NCI-H345 treated with DMSO at 0.1 percent for 48 hours (cell line): ENCODE data around the gene MAOB.

Source experiments
- DNase-seq: peaks from one replicate; lab custom pipeline; 2025; ENCODE audit not compliant: unreplicated experiment; lab: John Stamatoyannopoulos, UW

MAOB gene

GRCh38 chrX:43861750-43862149 is 20.5 kb downstream of the MAOB start:
- DNase-seq, result no peak

GRCh38 chrX:43860646-43861370 is 21.4 kb downstream of the MAOB start:
- DNase-seq, result peak; percentile 25

GRCh38 chrX:43853225-43853828 is 28.9 kb downstream of the MAOB start:
- no peak for DNase-seq

- no peak for DNase-seq
Measured at GRCh38 chrX:43850629-43851028, 31.6 kb downstream of the MAOB start.

- no peak for DNase-seq
Measured at GRCh38 chrX:43849173-43849572, 33.1 kb downstream of the MAOB start.

- no peak for DNase-seq
Measured at GRCh38 chrX:43847352-43847751, 34.9 kb downstream of the MAOB start.

GRCh38 chrX:43846558-43846957 is 35.7 kb downstream of the MAOB start:
- DNase-seq, result no peak

GRCh38 chrX:43845776-43846175 is 36.5 kb downstream of the MAOB start:
- DNase-seq, result no peak

- DNase-seq, result no peak
Measured at GRCh38 chrX:43840265-43840664, 42.0 kb downstream of the MAOB start.

- DNase-seq, result peak; percentile 8
Measured at GRCh38 chrX:43836435-43837184, 45.6 kb downstream of the MAOB start.

GRCh38 chrX:43835559-43835958 is 46.7 kb downstream of the MAOB start:
- DNase-seq, result no peak

- DNase-seq, result no peak
Measured at GRCh38 chrX:43827791-43828190, 54.5 kb downstream of the MAOB start.

GRCh38 chrX:43822014-43822413 is 60.2 kb downstream of the MAOB start:
- no peak for DNase-seq

- DNase-seq, result no peak
Measured at GRCh38 chrX:43817444-43817843, 64.8 kb downstream of the MAOB start.

GRCh38 chrX:43815209-43815608 is 67.0 kb downstream of the MAOB start:
- no peak for DNase-seq

- no peak for DNase-seq
Measured at GRCh38 chrX:43813898-43814297, 68.4 kb downstream of the MAOB start.

GRCh38 chrX:43813319-43813718 is 68.9 kb downstream of the MAOB start:
- DNase-seq, result no peak

- no peak for DNase-seq
Measured at GRCh38 chrX:43809463-43809862, 72.8 kb downstream of the MAOB start.

GRCh38 chrX:43808231-43808630 is 74.0 kb downstream of the MAOB start:
- DNase-seq, result no peak

- no peak for DNase-seq
Measured at GRCh38 chrX:43805579-43805978, 76.7 kb downstream of the MAOB start.

GRCh38 chrX:43804021-43804420 is 78.2 kb downstream of the MAOB start:
- DNase-seq, result no peak

GRCh38 chrX:43785930-43786591 is 96.2 kb downstream of the MAOB start:
- DNase-seq, result no peak
